Peyer's patch (tissue), 4 donors: ENCODE data around the gene SUV39H1.

Experiments
- CTCF ChIP-seq, 6 experiments: fragments of 450-650 bp in 4 of 6; fragments of 200-600 bp in 2 of 6; sonication (generic) in 1 of 6; IDR thresholded peaks; one replicate each; pipeline ENCODE4 v1.5.1; 2017 to 2019; ENCODE audit warnings: antibody characterized with exemption in 6 of 6, mild to moderate bottlenecking in 3 of 6, moderate library complexity in 1 of 6
- POLR2A ChIP-seq, 2 donors: fragments of 450-650 bp; IDR thresholded peaks; one replicate each; pipeline ENCODE4 v1.5.1; 2017; ENCODE audit warnings: antibody characterized with exemption in 2 of 2, mild to moderate bottlenecking in 2 of 2, moderate library complexity in 2 of 2

GRCh38 chrX:48736878-48737212 is 40.3 kb downstream of the SUV39H1 start:
- no peak for TF ChIP-seq CTCF (IDR thresholded peaks at IDR 0.05)
- no peak for TF ChIP-seq POLR2A (IDR thresholded peaks at IDR 0.05)
